ENCODE results near the gene JUND. TPM values are rescaled to one million over a fixed set of nuclear protein-coding genes. Genes with fewer than 3 reads are reported as not detected.

JUND gene
- total RNA-seq, 1 experiment from 2014 or later = 44.9 TPM

- intact Hi-C loops (cut with micrococcal nuclease; ENCODE audit: unreplicated experiment) = no loop called here
- Mint-ChIP-seq H3K27me3 (ENCODE audit: unreplicated experiment) (no peaks in the 10 kb centered on the region), H3K4me3 (ENCODE audit: low read depth, unreplicated experiment) (no peak overlapping the region), H3K9me3 (ENCODE audit: low read depth, unreplicated experiment) (no peaks in the 10 kb centered on the region), H3K4me1 (ENCODE audit: low read depth, unreplicated experiment) (peaks cover 10% of the 10 kb centered on the region), H3K27ac (ENCODE audit: unreplicated experiment) (no peak overlapping the region), H3K36me3 (ENCODE audit: insufficient read depth, unreplicated experiment) (peaks cover 9% of the 10 kb centered on the region)
- TF ChIP-seq CTCF (IDR thresholded peaks at IDR 0.05; ENCODE audit: unreplicated experiment) = no peak
- CTCF ChIA-PET = no interaction called here
- no TSS peak for BruUV-seq (replicated peaks)
- DNase-seq = no peak
These were observed 18.2 kb upstream of the JUND start for GRCh38 chr19:18299654-18300053.

GRCh38 chr19:18298601-18299000 is 17.2 kb upstream of the JUND start:
- DNase-seq = no peak
- H3K9me3 Mint-ChIP-seq (ENCODE audit: low read depth, unreplicated experiment) = no peaks in the 10 kb centered on the region
- CTCF ChIA-PET = no interaction called here
- peaks cover 5% of the 10 kb centered on the region for H3K4me1 Mint-ChIP-seq (ENCODE audit: low read depth, unreplicated experiment)
- no TSS peak for BruUV-seq (replicated peaks)
- H3K27ac Mint-ChIP-seq (ENCODE audit: unreplicated experiment) = no peak overlapping the region
- H3K27me3 Mint-ChIP-seq (ENCODE audit: unreplicated experiment) = no peaks in the 10 kb centered on the region
- intact Hi-C loops (cut with micrococcal nuclease; ENCODE audit: unreplicated experiment) = no loop called here
- peaks cover 9% of the 10 kb centered on the region for H3K36me3 Mint-ChIP-seq (ENCODE audit: insufficient read depth, unreplicated experiment)
- H3K4me3 Mint-ChIP-seq (ENCODE audit: low read depth, unreplicated experiment) = no peak overlapping the region
- TF ChIP-seq CTCF (IDR thresholded peaks at IDR 0.05; ENCODE audit: unreplicated experiment) = no peak

- Mint-ChIP-seq H3K4me1 (ENCODE audit: low read depth, unreplicated experiment) (peaks cover 9% of the 10 kb centered on the region), H3K9me3 (ENCODE audit: low read depth, unreplicated experiment) (no peaks in the 10 kb centered on the region), H3K4me3 (ENCODE audit: low read depth, unreplicated experiment) (no peak overlapping the region), H3K27me3 (ENCODE audit: unreplicated experiment) (no peaks in the 10 kb centered on the region), H3K36me3 (ENCODE audit: insufficient read depth, unreplicated experiment) (peaks cover 6% of the 10 kb centered on the region), H3K27ac (ENCODE audit: unreplicated experiment) (no peak overlapping the region)
- intact Hi-C loops (cut with micrococcal nuclease; ENCODE audit: unreplicated experiment) = no loop called here
- TF ChIP-seq CTCF (IDR thresholded peaks at IDR 0.05; ENCODE audit: unreplicated experiment) = no peak
- no peak for DNase-seq
- no TSS peak for BruUV-seq (replicated peaks)
- CTCF ChIA-PET = interaction anchor here (1.0 kb wide), 1 partner anchor 19 kb away, joined by 3 read pairs; no protein-coding TSS in a partner anchor
These were observed 15.9 kb upstream of the JUND start for GRCh38 chr19:18297308-18297707.

- Mint-ChIP-seq H3K36me3 (ENCODE audit: insufficient read depth, unreplicated experiment) (peaks cover 13% of the 10 kb centered on the region), H3K9me3 (ENCODE audit: low read depth, unreplicated experiment) (no peaks in the 10 kb centered on the region), H3K4me1 (ENCODE audit: low read depth, unreplicated experiment) (peaks cover 18% of the 10 kb centered on the region), H3K27ac (ENCODE audit: unreplicated experiment) (no peak overlapping the region), H3K27me3 (ENCODE audit: unreplicated experiment) (no peaks in the 10 kb centered on the region), H3K4me3 (ENCODE audit: low read depth, unreplicated experiment) (no peak overlapping the region)
- BruUV-seq (replicated peaks) = no TSS peak
- DNase-seq = no peak
- CTCF ChIA-PET = no interaction called here
- intact Hi-C loops (cut with micrococcal nuclease; ENCODE audit: unreplicated experiment) = no loop called here
- TF ChIP-seq CTCF (IDR thresholded peaks at IDR 0.05; ENCODE audit: unreplicated experiment) = no peak
These were observed 13.6 kb upstream of the JUND start for GRCh38 chr19:18295034-18295451.

Data from Calu3 (cell line).